Heart right ventricle (tissue), 16 donors: ENCODE results near the gene HPX. TPM values are rescaled to one million over a fixed set of nuclear protein-coding genes. Genes with fewer than 3 reads are reported as not detected.

Source experiments
- ATAC-seq, 8 donors: fragments of 200-7000 bp; cut with Tn5 transposase; one replicate each; pipeline ENCODE4 v1.9.1; 2020; ENCODE audit warnings: mild to moderate bottlenecking in 8 of 8, moderate library complexity in 8 of 8, moderate number of reproducible peaks in 1 of 8
- DNase-seq, 2 donors: peaks; one replicate each; pipeline ENCODE4 v3.0.0-alpha.2; 2020
- H3K27ac ChIP-seq, 10 donors: fragments of 200-600 bp; sonication (generic) in 2 of 10; one replicate each; pipeline versions ENCODE4 v1.5.0 to v1.8.0; 2020 to 2022; ENCODE audit warnings: mild to moderate bottlenecking in 3 of 10
- H3K27me3 ChIP-seq, 7 donors: fragments of 200-600 bp; one replicate each; pipeline ENCODE4 v1.8.0; 2021 to 2022; ENCODE audit warnings: mild to moderate bottlenecking in 2 of 7
- H3K36me3 ChIP-seq, 9 donors: fragments of 200-600 bp; sonication (generic) in 1 of 9; one replicate each; pipeline versions ENCODE4 v1.5.0 to v1.8.0; 2020 to 2022; ENCODE audit warnings: mild to moderate bottlenecking in 2 of 9
- H3K4me1 ChIP-seq, 9 donors: fragments of 200-600 bp; sonication (generic) in 1 of 9; one replicate each; pipeline versions ENCODE4 v1.5.0 to v1.8.0; 2020 to 2022; ENCODE audit warnings: mild to moderate bottlenecking in 4 of 9
- H3K4me3 ChIP-seq, 10 donors: fragments of 200-600 bp; sonication (generic) in 2 of 10; one replicate each; pipeline versions ENCODE4 v1.5.0 to v1.8.0; 2020 to 2022; ENCODE audit warnings: mild to moderate bottlenecking in 7 of 10, moderate library complexity in 2 of 10
- H3K9me3 ChIP-seq, 11 donors: fragments of 200-600 bp in 10 of 11; sonication (generic) in 2 of 11; one replicate each; pipeline versions ENCODE4 v1.5.0 to v1.8.0; 2013 to 2022; ENCODE audit warnings: mild to moderate bottlenecking in 2 of 11, control low read depth in 1 of 11, moderate library complexity in 1 of 11
- CTCF ChIP-seq, 9 donors: fragments of 200-600 bp; sonication (generic) in 2 of 9; IDR thresholded peaks; one replicate each; pipeline versions ENCODE4 v1.5.0 to v1.8.0; 2021 to 2022; ENCODE audit warnings: antibody characterized with exemption in 9 of 9, mild to moderate bottlenecking in 5 of 9, moderate library complexity in 1 of 9
- WGBS, 2 donors: extraction: QIAGEN DNeasy Blood & Tissue Kit; methylation state at CpG; one replicate each; pipeline ENCODE4 v1.1.7; 2013; ENCODE audit warnings: inconsistent platforms in 1 of 2; 5-methylcytosine and 5-hydroxymethylcytosine counted together
- intact Hi-C, 10 donors: fragments of 100-400 bp; cut with DNase I; formaldehyde crosslinking; loops; one replicate each; pipeline versions ENCODE4 v1.11.1 to v1.14.2; 2022
- long read RNA-seq, 3 donors: library from polyadenylated mRNA; unstranded; transcript quantifications; one replicate each; pipeline ENCODE4 v2.0.0, GENCODE V29; 2020 to 2021
- polyA plus RNA-seq, 2 donors: library from polyadenylated mRNA; stranded (reverse); fragments of 200-250 nt; gene quantifications; one replicate each; pipeline ENCODE4 v1.2.3, GENCODE V29; 2013
- total RNA-seq, 10 donors: library from RNA; stranded (reverse); fragmentation: NEBNext Ultra II Directional in 3 of 10; extraction: Animal tissue kit (Norgen Biotek cat#: 25700) in 3 of 10; gene quantifications; one replicate each; pipeline versions ENCODE4 v1.2.1 to v1.2.4, GENCODE V29; 2021 to 2023
- donor health status: Arrhythmogenic right ventricular cardiomyopathy.
- donor health status: ischemic (EF 13 %, LVEDD 7.1; RV severe dilation, severe dysfunction).
- donor health status: healthy with polysubstance abuse.
- donor health status: DM: no; HTN: yes; CAD: no.
- donor health status: DM: no; HTN: no; CAD: no.
- donor health status: ischemic (EF 25% LVEDD 6.9; RV normal size, moderate dysfunction).
- donor health status: ischemic (EF 25% LVEDD 5.7; RV mildly dilated, moderate dysfunction).
- donor health status: healthy.
- donor health status: DM: yes; HTN: yes; CAD: no.
- donor health status: Ischemic cardiomyopathy.
- donor health status: ischemic (EF 35%, LVEDD 5.7; RV mildly dilated, moderate dysfunction).
- donor health status: nonischemic (EF 11% LVEDD 7.7; RV severe dilation, severe dysfunction).
- donor health status: DM: yes; HTN: yes; CAD: no.
- donor health status: PGD.
- donor health status: ischemic (EF 29% LVEDD 5.4; RV normal size, mild dysfunction).
- donor health status: nonischemic (EF 23%, LVEDD 6.1; RV moderate dilation, normal function).

Gene HPX
- under 1 TPM in 5 of 10 donors, not detected in 5; 0.33 to 0.55 (median 0.40) TPM for total RNA-seq
- under 1 TPM; 0.22 to 0.73 TPM for polyA plus RNA-seq
- long read RNA-seq, donor 1 = 0 reads
- long read RNA-seq, donor 2 = 0 reads
- long read RNA-seq, donor 3 = 0 reads

- Histone ChIP-seq H3K27me3 (no peaks in the 10 kb centered on the region), H3K4me3 (no peak within 1 kb of the TSS), H3K9me3 (no peaks in the 10 kb centered on the region), H3K4me1 (peaks cover 0 to 19% (median 0%) of the 10 kb centered on the region in 9 donors), H3K36me3 (no peaks in the 10 kb centered on the region), H3K27ac (no peak within 1 kb of the TSS)
- no peak for TF ChIP-seq CTCF (IDR thresholded peaks at IDR 0.05)
- 72 to 77% methylated on average over 3 of the region's 3 CpGs for WGBS, 2 donors
- ATAC-seq = no peak
- no peak for DNase-seq
- intact Hi-C loops = loop anchor here in 5 of 10 donors (2.0 to 5.0 kb wide), 4 partner anchors 59 to 66 kb away; no protein-coding TSS in a partner anchor
These were observed at the start of gene HPX for GRCh38 chr11:6440906-6441358. TSS of gene HPX (minus strand) at chr11:6440987. CDS start at chr11:6440963, 24 bp downstream.

- Histone ChIP-seq H3K27ac (no peak overlapping the region), H3K36me3 (peaks cover 0 to 100% (median 16%) of the 10 kb centered on the region in 9 donors)
These were observed 48.5 kb upstream of the HPX start for GRCh38 chr11:6489306-6489705.

GRCh38 chr11:6488821-6489220, 48.0 kb upstream of the HPX start:
- H3K27me3 ChIP-seq = no peaks in the 10 kb centered on the region
- intact Hi-C loops = no loop called here
- 97 to 98% methylated on average over 3 of the region's 3 CpGs for WGBS, 2 donors
- H3K9me3 ChIP-seq = no peaks in the 10 kb centered on the region
- DNase-seq = no peak
- no peak for TF ChIP-seq CTCF (IDR thresholded peaks at IDR 0.05)
- no peaks in the 10 kb centered on the region for H3K4me1 ChIP-seq
- H3K27ac ChIP-seq = no peak overlapping the region
- H3K36me3 ChIP-seq = peaks cover 0 to 100% (median 16%) of the 10 kb centered on the region in 9 donors
- no peak for ATAC-seq
- H3K4me3 ChIP-seq = no peak overlapping the region

More at GRCh38 chr11:6489306-6489705, 48.5 kb upstream of the HPX start:
- no peak overlapping the region for H3K4me3 ChIP-seq
- H3K9me3 ChIP-seq = no peaks in the 10 kb centered on the region
- H3K27me3 ChIP-seq = no peaks in the 10 kb centered on the region
- no peak for ATAC-seq
- TF ChIP-seq CTCF (IDR thresholded peaks at IDR 0.05) = no peak
- intact Hi-C loops = no loop called here
- WGBS, 2 donors = 93 to 96% methylated on average over 4 of the region's 4 CpGs
- DNase-seq = no peak
- H3K4me1 ChIP-seq = no peaks in the 10 kb centered on the region

GRCh38 chr11:6488342-6488741, 47.6 kb upstream of the HPX start:
- 90 to 91% methylated on average over 6 of the region's 6 CpGs for WGBS, 2 donors
- DNase-seq = no peak
- no peak overlapping the region for H3K27ac ChIP-seq
- intact Hi-C loops = no loop called here
- no peak for ATAC-seq
- no peak overlapping the region for H3K4me3 ChIP-seq
- H3K4me1 ChIP-seq = peaks cover 0 to 4% (median 0%) of the 10 kb centered on the region in 9 donors
- H3K9me3 ChIP-seq = no peaks in the 10 kb centered on the region
- H3K27me3 ChIP-seq = no peaks in the 10 kb centered on the region
- TF ChIP-seq CTCF (IDR thresholded peaks at IDR 0.05) = no peak
- peaks cover 0 to 100% (median 21%) of the 10 kb centered on the region in 9 donors for H3K36me3 ChIP-seq
